HG03135 (cell line): ENCODE data around the gene NDUFA1.
"Not testable (repeated sequence)": the region's sequence is repeated elsewhere in the genome, so short reads cannot be mapped to it uniquely, and the experiment has no call there.

ENCODE experiments used
- ATAC-seq: cut with Tn5 transposase; IDR thresholded peaks from one replicate; pipeline ENCODE4 v1.9.1; 2021; ENCODE audit warnings: mild to moderate bottlenecking, moderate library complexity; ENCODE audit not compliant: unreplicated experiment

Gene NDUFA1

DNA sequence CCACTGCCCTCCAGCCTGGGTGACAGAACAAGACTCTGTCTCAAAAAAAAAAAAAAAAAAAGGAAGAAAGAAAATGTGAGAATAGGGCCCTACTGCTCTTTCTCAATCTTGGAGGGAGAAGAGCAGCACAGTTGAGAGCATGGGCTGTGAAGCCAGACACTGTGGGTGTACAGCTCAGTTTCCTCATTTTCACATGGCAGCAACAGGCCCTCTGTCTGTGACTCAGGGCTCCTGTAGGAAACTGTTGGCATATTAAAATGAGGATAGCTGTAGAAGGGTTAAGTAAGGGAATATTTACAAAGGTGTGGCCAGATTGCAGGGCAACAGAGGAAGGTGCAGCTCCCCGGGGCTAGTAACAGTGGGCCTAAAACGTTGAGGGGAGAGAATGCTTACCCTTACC lies 27.5 kb downstream of the NDUFA1 start:
- ATAC-seq, result no peak

- ATAC-seq, result no peak
Observed at GRCh38 chrX:119900976-119901375, 29.3 kb downstream of the NDUFA1 start.

DNA sequence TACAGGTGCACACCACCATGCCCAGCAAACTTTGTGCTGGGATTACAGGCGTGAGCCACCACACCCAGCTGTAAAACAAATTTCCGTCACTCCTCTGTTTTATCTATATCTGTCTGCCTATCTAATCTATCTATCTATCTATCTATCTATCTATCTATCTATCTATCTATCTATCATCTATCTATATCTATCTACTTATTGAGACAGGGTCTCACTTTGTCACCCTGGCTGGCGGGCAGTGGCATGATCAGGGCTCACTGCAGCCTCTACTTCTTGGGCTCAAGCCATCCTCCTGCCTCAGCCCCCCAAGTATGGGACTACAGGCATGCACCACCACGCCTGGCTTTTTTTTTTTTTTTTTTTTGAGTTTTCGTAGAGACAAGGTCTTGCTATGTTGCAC lies 44.7 kb downstream of the NDUFA1 start:
- ATAC-seq, result no peak

DNA sequence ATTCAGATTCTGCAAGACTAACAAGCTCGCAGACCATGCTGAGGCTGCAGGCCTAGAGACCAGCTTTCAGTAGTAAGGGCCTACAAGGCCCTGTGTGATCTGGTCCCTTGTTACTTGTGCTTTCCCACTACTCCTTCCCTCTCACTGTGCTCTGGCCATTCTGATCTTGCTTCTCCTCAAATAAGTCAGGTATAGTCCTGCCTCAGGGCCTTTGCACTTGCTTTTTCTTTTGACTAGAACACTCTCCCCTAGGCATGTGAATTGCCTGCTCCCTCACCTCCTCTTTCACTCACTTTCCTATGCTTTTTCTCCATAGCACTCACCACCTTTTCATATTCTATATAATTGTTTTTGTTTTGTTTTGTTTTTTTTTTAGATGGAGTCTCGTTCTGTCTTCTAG lies 46.2 kb downstream of the NDUFA1 start:
- no peak for ATAC-seq

GRCh38 chrX:119919835-119920585 lies 48.4 kb downstream of the NDUFA1 start:
- no peak for ATAC-seq

DNA sequence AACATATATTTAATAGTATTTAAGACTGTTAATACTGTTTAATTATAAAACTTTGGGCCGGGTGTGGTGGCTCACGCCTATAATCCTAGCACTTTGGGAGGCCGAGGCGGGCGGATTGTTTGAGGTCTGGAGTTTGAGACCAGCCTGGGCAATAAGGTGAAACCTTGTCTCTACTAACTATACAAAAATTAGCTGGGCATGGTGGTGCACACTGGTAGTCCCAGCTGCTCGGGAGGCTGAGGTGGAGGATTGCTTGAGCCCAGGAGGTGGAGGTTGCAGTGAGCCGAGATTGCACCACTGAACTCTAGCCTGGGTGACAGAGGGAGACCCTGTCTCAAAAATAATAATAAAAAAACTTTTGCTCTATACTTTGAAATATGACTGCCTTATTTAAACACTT lies 50.8 kb downstream of the NDUFA1 start:
- not testable (repeated sequence) for ATAC-seq
